ENCODE results near the gene NAXE.

The NAXE gene

DNA sequence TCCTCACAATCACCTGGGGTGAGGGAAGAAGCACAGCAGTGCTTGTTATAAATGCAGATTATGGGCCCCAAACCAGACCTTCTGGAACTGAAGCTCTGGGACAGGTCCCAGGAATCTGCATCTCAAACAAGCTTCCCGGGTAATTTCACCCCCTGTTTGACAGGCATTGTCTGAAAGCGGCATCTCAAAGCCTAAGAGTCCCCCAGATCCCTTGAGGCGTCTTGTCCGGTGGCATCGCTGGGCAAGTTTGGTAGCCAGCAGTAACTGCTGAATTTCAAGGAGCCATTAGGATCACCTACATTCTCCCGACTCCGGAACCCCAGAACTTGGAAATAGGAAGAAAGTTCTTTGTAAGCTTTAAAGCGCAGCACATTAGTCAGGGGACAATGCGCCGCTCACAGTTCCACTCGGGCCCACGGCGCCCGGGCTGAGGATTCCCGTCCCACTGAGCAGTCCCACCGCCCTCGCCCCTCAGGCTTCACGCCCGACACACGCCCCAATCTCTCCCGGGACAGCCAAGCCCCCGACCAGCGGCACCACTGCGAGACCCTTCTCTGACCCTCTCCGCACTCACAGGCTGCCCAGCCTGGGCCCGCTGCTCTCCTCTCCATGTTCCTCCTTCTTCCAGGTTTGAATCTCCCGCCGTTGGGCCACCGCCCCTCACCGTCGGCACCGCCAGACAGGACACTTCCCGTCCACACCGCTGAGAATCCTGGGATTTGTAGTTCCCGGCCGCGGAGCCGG, 19.5 kb upstream of the NAXE start, which contains the start of gene IQGAP3:
Gene IQGAP3 (minus strand): TSS at position 647 of the 744 bp plus-strand sequence. CDS start 36 bp downstream, at position 611.
- Histone ChIP-seq H3K79me2 (no peaks in the 10 kb centered on the region), H3K4me3 (ENCODE audit: low read depth, low read length) (peak within 1 kb of the TSS; percentile 6), H3K4me2 (ENCODE audit: low read length) (peak within 1 kb of the TSS; percentile 49), H3K4me1 (no peaks in the 10 kb centered on the region), H3K9ac (no peak within 1 kb of the TSS), H2AFZ (peak within 1 kb of the TSS; percentile 57), H3K27me3 (ENCODE audit: control insufficient read depth, insufficient read depth, low read length) (no peaks in the 10 kb centered on the region), H3K9me3 (ENCODE audit: control insufficient read depth, low read length) (no peaks in the 10 kb centered on the region), H3K27ac (no peak within 1 kb of the TSS), H3K36me3 (ENCODE audit: control insufficient read depth, insufficient read depth, low read length) (no peaks in the 10 kb centered on the region)
- TF ChIP-seq, protein P1, sequence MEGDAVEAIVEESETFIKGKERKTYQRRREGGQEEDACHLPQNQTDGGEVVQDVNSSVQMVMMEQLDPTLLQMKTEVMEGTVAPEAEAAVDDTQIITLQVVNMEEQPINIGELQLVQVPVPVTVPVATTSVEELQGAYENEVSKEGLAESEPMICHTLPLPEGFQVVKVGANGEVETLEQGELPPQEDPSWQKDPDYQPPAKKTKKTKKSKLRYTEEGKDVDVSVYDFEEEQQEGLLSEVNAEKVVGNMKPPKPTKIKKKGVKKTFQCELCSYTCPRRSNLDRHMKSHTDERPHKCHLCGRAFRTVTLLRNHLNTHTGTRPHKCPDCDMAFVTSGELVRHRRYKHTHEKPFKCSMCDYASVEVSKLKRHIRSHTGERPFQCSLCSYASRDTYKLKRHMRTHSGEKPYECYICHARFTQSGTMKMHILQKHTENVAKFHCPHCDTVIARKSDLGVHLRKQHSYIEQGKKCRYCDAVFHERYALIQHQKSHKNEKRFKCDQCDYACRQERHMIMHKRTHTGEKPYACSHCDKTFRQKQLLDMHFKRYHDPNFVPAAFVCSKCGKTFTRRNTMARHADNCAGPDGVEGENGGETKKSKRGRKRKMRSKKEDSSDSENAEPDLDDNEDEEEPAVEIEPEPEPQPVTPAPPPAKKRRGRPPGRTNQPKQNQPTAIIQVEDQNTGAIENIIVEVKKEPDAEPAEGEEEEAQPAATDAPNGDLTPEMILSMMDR (IDR thresholded peaks at IDR 0.05) = no peak

DNA sequence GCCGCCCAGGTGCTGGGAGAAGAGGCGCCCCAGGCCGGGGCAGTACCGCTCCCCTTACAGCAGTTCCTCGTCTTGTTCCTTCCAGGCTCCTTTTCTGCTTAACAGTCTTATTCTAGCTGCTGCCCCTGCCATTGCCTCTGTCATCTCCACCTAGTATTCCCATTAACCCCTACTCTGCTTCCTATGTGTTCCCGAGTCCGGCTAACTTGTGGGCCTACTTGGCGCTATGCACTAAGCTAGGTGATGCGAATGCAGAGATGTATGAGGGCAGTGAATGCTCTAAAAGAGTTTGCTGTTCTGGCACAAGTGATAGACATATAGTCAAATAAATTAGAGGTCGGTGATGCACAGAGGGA, 18.9 kb upstream of the NAXE start:
- Histone ChIP-seq H3K36me3 (ENCODE audit: control insufficient read depth, insufficient read depth, low read length) (no peaks in the 10 kb centered on the region), H3K4me2 (ENCODE audit: low read length) (peak overlapping the region; percentile 49), H3K9ac (no peak overlapping the region), H2AFZ (peak overlapping the region; percentile 57), H3K4me1 (no peaks in the 10 kb centered on the region), H3K79me2 (no peaks in the 10 kb centered on the region), H3K27me3 (ENCODE audit: control insufficient read depth, insufficient read depth, low read length) (no peaks in the 10 kb centered on the region), H3K4me3 (ENCODE audit: low read depth, low read length) (peak overlapping the region; percentile 6), H3K9me3 (ENCODE audit: control insufficient read depth, low read length) (no peaks in the 10 kb centered on the region), H3K27ac (no peak overlapping the region)
- TF ChIP-seq, protein P1 (IDR thresholded peaks at IDR 0.05) = no peak

DNA sequence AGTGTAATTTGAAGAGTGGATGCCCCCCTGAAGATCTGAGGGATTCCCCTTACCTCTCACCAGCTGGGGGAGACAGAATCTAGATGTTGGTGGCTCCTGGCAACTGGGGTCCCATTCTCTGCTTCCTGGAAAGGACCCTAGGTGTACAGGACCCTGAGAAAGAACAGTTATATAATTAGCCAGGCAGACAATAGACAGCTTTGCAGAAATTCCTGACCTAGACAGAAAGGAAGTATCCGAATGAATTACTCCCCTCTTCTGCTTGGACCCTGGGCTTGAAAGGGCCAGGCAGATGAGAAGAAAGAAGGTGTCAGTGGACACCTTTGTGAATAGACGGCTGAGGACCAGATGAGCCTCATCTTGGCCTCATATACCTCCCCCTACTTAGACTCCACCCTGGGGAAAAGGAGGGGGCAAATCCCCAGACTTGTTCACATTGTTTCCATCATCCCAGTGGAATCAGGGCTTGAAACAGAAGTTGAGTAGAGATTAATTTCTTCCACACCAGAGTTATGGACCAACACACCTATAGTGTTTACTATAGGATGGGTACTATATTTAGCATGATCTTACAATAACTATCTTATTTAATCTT, 17.4 kb upstream of the NAXE start:
- Histone ChIP-seq H3K79me2 (no peaks in the 10 kb centered on the region), H3K4me2 (ENCODE audit: low read length) (no peak overlapping the region), H3K4me3 (ENCODE audit: low read depth, low read length) (no peak overlapping the region), H3K36me3 (ENCODE audit: control insufficient read depth, insufficient read depth, low read length) (no peaks in the 10 kb centered on the region), H3K27me3 (ENCODE audit: control insufficient read depth, insufficient read depth, low read length) (no peaks in the 10 kb centered on the region), H3K9me3 (ENCODE audit: control insufficient read depth, low read length) (no peaks in the 10 kb centered on the region), H3K9ac (no peak overlapping the region), H2AFZ (no peak overlapping the region), H3K4me1 (no peaks in the 10 kb centered on the region), H3K27ac (no peak overlapping the region)
- TF ChIP-seq, protein P1 (IDR thresholded peaks at IDR 0.05) = no peak

DNA sequence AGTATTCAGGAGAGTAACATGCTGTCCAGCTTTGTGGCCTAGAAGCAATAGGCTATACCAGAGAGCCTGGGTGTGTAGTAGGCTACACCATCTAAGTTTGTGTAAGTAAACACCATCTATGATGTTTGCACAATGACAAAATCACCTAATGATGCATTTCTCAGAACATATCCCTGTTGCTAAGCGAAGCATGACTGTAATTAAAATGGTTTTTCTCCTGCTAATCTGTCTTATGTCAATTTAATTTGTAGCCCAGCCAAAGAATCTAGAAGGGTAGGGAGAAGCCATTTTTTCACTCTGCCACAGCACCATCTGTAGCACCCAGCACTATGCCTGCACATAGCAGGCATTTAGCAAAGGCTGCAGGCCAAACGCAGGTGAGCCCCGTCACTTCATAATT, 14.0 kb upstream of the NAXE start:
- peak overlapping the region; percentile 3 for H2AFZ ChIP-seq
- no peaks in the 10 kb centered on the region for H3K27me3 ChIP-seq (ENCODE audit: control insufficient read depth, insufficient read depth, low read length)
- no peak overlapping the region for H3K4me2 ChIP-seq (ENCODE audit: low read length)
- H3K4me1 ChIP-seq = no peaks in the 10 kb centered on the region
- H3K9me3 ChIP-seq (ENCODE audit: control insufficient read depth, low read length) = no peaks in the 10 kb centered on the region
- TF ChIP-seq, protein P1 (IDR thresholded peaks at IDR 0.05) = no peak
- H3K79me2 ChIP-seq = no peaks in the 10 kb centered on the region
- no peaks in the 10 kb centered on the region for H3K36me3 ChIP-seq (ENCODE audit: control insufficient read depth, insufficient read depth, low read length)
- no peak overlapping the region for H3K27ac ChIP-seq
- no peak overlapping the region for H3K9ac ChIP-seq
- H3K4me3 ChIP-seq (ENCODE audit: low read depth, low read length) = no peak overlapping the region
